H1 (cell line): ENCODE data around the gene ARF3. TPM values are rescaled to one million over a fixed set of nuclear protein-coding genes. Genes with fewer than 3 reads are reported as not detected.

Experiments used
- CTCF ChIA-PET: fragments of 300-600 bp; sonication (Branson Sonifier 250); formaldehyde crosslinking; loops from one replicate; lab custom pipeline; 2021; ENCODE audit not compliant: partially characterized antibody; lab: Charles Lee
- POLR2A ChIA-PET: fragments of 300-600 bp; sonication (Branson Sonifier 250); formaldehyde crosslinking; loops from one replicate; lab custom pipeline; 2021; ENCODE audit warnings: inconsistent platforms; ENCODE audit not compliant: partially characterized antibody; lab: Charles Lee
- DNase-seq, 2 experiments: peaks; one replicate each; pipeline versions ENCODE4 v3.0.0 to v3.0.0-alpha.2; 2010 to 2022; ENCODE audit warnings: low spot score in 2 of 2, low read depth in 1 of 2, mixed read lengths in 1 of 2
- FAIRE-seq: peaks from 2 replicates; lab custom pipeline; 2011; peaks lifted over from hg19 to GRCh38; lab: Jason Lieb, UNC
- H2AFZ ChIP-seq: 2 replicates; pipeline ENCODE4 v1.8.1; 2012; ENCODE audit warnings: low read length, inconsistent platforms
- H2AK5ac ChIP-seq: 2 replicates; pipeline ENCODE4 v1.6.1; 2013; ENCODE audit warnings: low read depth, low read length
- H2BK120ac ChIP-seq: replicated peaks from 2 replicates; pipeline ENCODE3; 2013; ENCODE audit warnings: low read depth, low read length, inconsistent platforms
- H2BK12ac ChIP-seq: 2 replicates; pipeline ENCODE4 v1.6.1; 2013; ENCODE audit warnings: low read depth, low read length
- H2BK15ac ChIP-seq: 2 replicates; pipeline ENCODE4 v1.6.1; 2013; ENCODE audit warnings: low read length
- H2BK20ac ChIP-seq: 2 replicates; pipeline ENCODE4 v1.6.1; 2013; ENCODE audit warnings: low read length
- H2BK5ac ChIP-seq: 2 replicates; pipeline ENCODE4 v1.6.1; 2013; ENCODE audit warnings: low read depth, low read length
- H3K14ac ChIP-seq: 2 replicates; pipeline ENCODE4 v1.6.1; 2013; ENCODE audit warnings: inconsistent platforms; ENCODE audit not compliant: insufficient read length
- H3K18ac ChIP-seq: 2 replicates; pipeline ENCODE4 v1.6.1; 2013; ENCODE audit warnings: low read length; ENCODE audit errors: extremely low read depth
- H3K23ac ChIP-seq: 2 replicates; pipeline ENCODE4 v1.6.1; 2013; ENCODE audit warnings: inconsistent platforms; ENCODE audit not compliant: insufficient read length
- H3K23me2 ChIP-seq: 2 replicates; pipeline ENCODE4 v1.6.1; 2013; ENCODE audit warnings: low read depth, low read length
- H3K27ac ChIP-seq: 2 replicates; pipeline ENCODE4 v1.6.1; 2011; ENCODE audit warnings: low read depth, low read length, inconsistent platforms
- H3K27me3 ChIP-seq, 4 experiments: replicated peaks in 1 of 4; 1 replicate in 1 of 4; 2 replicates in 3 of 4; pipeline versions ENCODE4 v1.6.1 to v1.8.1; 2011 to 2013; ENCODE audit warnings: low read length in 3 of 4, mild to moderate bottlenecking in 3 of 4, inconsistent platforms in 2 of 4, mixed read lengths in 2 of 4, moderate library complexity in 1 of 4; ENCODE audit not compliant: control insufficient read depth in 3 of 4, insufficient read depth in 3 of 4; ENCODE audit errors: extremely low read depth in 1 of 4
- H3K36me3 ChIP-seq, 4 experiments: 2 replicates each; pipeline versions ENCODE4 v1.6.1 to v1.8.1; 2011 to 2013; ENCODE audit warnings: mild to moderate bottlenecking in 4 of 4, low read length in 3 of 4, moderate library complexity in 2 of 4, control low read depth in 1 of 4, inconsistent platforms in 1 of 4; ENCODE audit not compliant: insufficient read depth in 4 of 4, control insufficient read depth in 2 of 4
- H3K4ac ChIP-seq: replicated peaks from 2 replicates; pipeline ENCODE3; 2013; ENCODE audit warnings: low read length, low read depth, mixed read lengths, inconsistent platforms; ENCODE audit not compliant: insufficient read length
- H3K4me1 ChIP-seq, 4 experiments: replicated peaks in 1 of 4; 1 replicate in 1 of 4; 2 replicates in 3 of 4; pipeline versions ENCODE4 v1.6.1 to v1.8.1; 2011 to 2013; ENCODE audit warnings: low read length in 3 of 4, inconsistent platforms in 2 of 4, mixed read lengths in 1 of 4; ENCODE audit not compliant: insufficient read depth in 4 of 4, control insufficient read depth in 3 of 4
- H3K4me2 ChIP-seq, 2 experiments: 2 replicates each; pipeline versions ENCODE4 v1.6.1 to v1.8.1; 2011 to 2013; ENCODE audit warnings: low read depth in 2 of 2, low read length in 2 of 2, control low read depth in 1 of 2, inconsistent platforms in 1 of 2, mild to moderate bottlenecking in 1 of 2; ENCODE audit not compliant: insufficient read depth in 1 of 2
- H3K4me3 ChIP-seq, 4 experiments: fragments of 200-600, 300-600 bp in 1 of 4; sonication (generic), shearing (Covaris generic), sonication (Bioruptor Twin) in 1 of 4; 2 replicates each; pipeline versions ENCODE4 v1.5.1 to v1.8.1; 2011 to 2016; ENCODE audit warnings: low read length in 4 of 4, low read depth in 3 of 4, control low read depth in 2 of 4, inconsistent platforms in 2 of 4, mild to moderate bottlenecking in 2 of 4, mixed read lengths in 1 of 4, moderate library complexity in 1 of 4; ENCODE audit not compliant: insufficient read depth in 2 of 4; ENCODE audit errors: extremely low read depth in 1 of 4
- H3K56ac ChIP-seq: replicated peaks from 2 replicates; pipeline ENCODE3; 2013; ENCODE audit warnings: low read depth, mild to moderate bottlenecking, mixed read lengths, low read length, inconsistent platforms; ENCODE audit not compliant: insufficient read length
- H3K79me1 ChIP-seq: 2 replicates; pipeline ENCODE4 v1.6.1; 2013; ENCODE audit warnings: low read depth, low read length, control low read depth
- H3K79me2 ChIP-seq, 2 experiments: 2 replicates each; pipeline versions ENCODE4 v1.6.1 to v1.8.1; 2012 to 2013; ENCODE audit warnings: low read length in 2 of 2, mild to moderate bottlenecking in 2 of 2, inconsistent platforms in 1 of 2; ENCODE audit not compliant: insufficient read depth in 2 of 2, control insufficient read depth in 1 of 2
- H3K9ac ChIP-seq, 4 experiments: replicated peaks in 1 of 4; 1 replicate in 1 of 4; 2 replicates in 3 of 4; pipeline versions ENCODE4 v1.6.1 to v1.8.1; 2011 to 2013; ENCODE audit warnings: low read depth in 3 of 4, low read length in 3 of 4, control low read depth in 2 of 4, mild to moderate bottlenecking in 2 of 4, moderate library complexity in 2 of 4, inconsistent platforms in 1 of 4; ENCODE audit errors: extremely low read depth in 1 of 4
- H3K9me3 ChIP-seq, 2 experiments: 2 replicates each; pipeline versions ENCODE4 v1.6.1 to v1.8.1; 2012 to 2013; ENCODE audit warnings: mild to moderate bottlenecking in 2 of 2, moderate library complexity in 2 of 2, control low read depth in 1 of 2, inconsistent platforms in 1 of 2, low read depth in 1 of 2, low read length in 1 of 2, mixed read lengths in 1 of 2; ENCODE audit not compliant: insufficient read depth in 2 of 2
- H4K20me1 ChIP-seq, 2 experiments: replicated peaks in 1 of 2; 2 replicates each; pipeline versions ENCODE3 to v1.8.1; 2011 to 2013; ENCODE audit warnings: inconsistent platforms in 2 of 2, low read length in 2 of 2, mild to moderate bottlenecking in 1 of 2; ENCODE audit not compliant: insufficient read depth in 2 of 2, control insufficient read depth in 1 of 2
- H4K5ac ChIP-seq: 2 replicates; pipeline ENCODE4 v1.6.1; 2013; ENCODE audit warnings: low read length, low read depth, mixed read lengths, inconsistent platforms; ENCODE audit not compliant: insufficient read length
- H4K8ac ChIP-seq: 2 replicates; pipeline ENCODE4 v1.8.0; 2013; ENCODE audit warnings: mild to moderate bottlenecking, moderate library complexity, low read length, inconsistent platforms; ENCODE audit not compliant: insufficient read depth; ENCODE audit errors: extremely low read depth
- H4K91ac ChIP-seq: replicated peaks from 2 replicates; pipeline ENCODE3; 2013; ENCODE audit warnings: low read length, mixed read lengths, inconsistent platforms; ENCODE audit not compliant: insufficient read length
- BACH1 ChIP-seq: IDR thresholded peaks from 2 replicates; pipeline ENCODE4 v1.6.1; 2012; ENCODE audit warnings: low read length, improper control_type of control experiment
- BRCA1 ChIP-seq: IDR thresholded peaks from 2 replicates; pipeline ENCODE4 v1.6.1; 2012; ENCODE audit warnings: low read depth, low read length, improper control_type of control experiment
- CBX5 ChIP-seq: fragments of 300-800, 300-1000 bp; sonication (generic); IDR thresholded peaks from 2 replicates; pipeline ENCODE4 v1.7.1; 2016; ENCODE audit warnings: antibody characterized with exemption, low read length, low read depth
- CHD2 ChIP-seq: IDR thresholded peaks from 2 replicates; pipeline ENCODE4 v1.6.1; 2012; ENCODE audit warnings: low read length, improper control_type of control experiment
- HDAC2 ChIP-seq, 2 experiments: fragments of 300-600 bp in 1 of 2; sonication (generic) in 1 of 2; IDR thresholded peaks; 2 replicates each; pipeline ENCODE4 v1.6.1; 2011 to 2012; ENCODE audit warnings: low read depth in 2 of 2, low read length in 2 of 2, mild to moderate bottlenecking in 2 of 2, moderate library complexity in 2 of 2, borderline replicate concordance in 1 of 2, inconsistent platforms in 1 of 2
- HDAC6 ChIP-seq: IDR thresholded peaks from one replicate; pipeline ENCODE4 v1.7.1; 2012; ENCODE audit warnings: low read depth, mild to moderate bottlenecking, inconsistent platforms, low read length, moderate library complexity
- KDM5A ChIP-seq: fragments of 200-600 bp; IDR thresholded peaks from 2 replicates; pipeline ENCODE4 v1.7.1; 2012; ENCODE audit warnings: mild to moderate bottlenecking, low read length, inconsistent platforms, mixed read lengths
- SP1 ChIP-seq: IDR thresholded peaks from 2 replicates; pipeline ENCODE4 v1.6.1; 2011; ENCODE audit warnings: low read depth, low read length
- TAF7 ChIP-seq: optimal IDR thresholded peaks from 2 replicates; pipeline ENCODE3; 2011; ENCODE audit warnings: low read depth, mild to moderate bottlenecking, inconsistent platforms, low read length, moderate library complexity, borderline replicate concordance
- TCF12 ChIP-seq: IDR thresholded peaks from 2 replicates; pipeline ENCODE4 v1.6.1; 2011; ENCODE audit warnings: low read depth, mild to moderate bottlenecking, low read length
- TEAD4 ChIP-seq: IDR thresholded peaks from 2 replicates; pipeline ENCODE4 v1.6.1; 2012; ENCODE audit warnings: low read depth, low read length, inconsistent platforms, mixed read lengths
- ZNF274 ChIP-seq: IDR thresholded peaks from 2 replicates; pipeline ENCODE4 v1.7.0; 2012; ENCODE audit warnings: low read length, borderline replicate concordance; ENCODE audit errors: extremely low read depth
- WGBS, 2 experiments: shearing (Covaris generic) in 1 of 2; methylation state at CpG; one replicate each; pipeline versions ENCODE4 v1.1.6 to v1.1.7; 2013 to 2015; ENCODE audit warnings: low lambda C conversion rate in 2 of 2, mixed read lengths in 2 of 2, inconsistent platforms in 1 of 2, low coverage in 1 of 2, missing lambda C conversion rate in 1 of 2; ENCODE audit not compliant: insufficient replicate concordance in 2 of 2, insufficient coverage in 1 of 2, insufficient read length in 1 of 2; ENCODE audit errors: extremely low coverage in 1 of 2, missing lambda C conversion rate in 1 of 2; 5-methylcytosine and 5-hydroxymethylcytosine counted together
- polyA plus RNA-seq, 7 experiments: library from polyadenylated mRNA; depleted of rRNA in 3 of 7; stranded (reverse) in 5 of 7; unstranded in 2 of 7; fragments of >200 nt in 5 of 7; fragments of 200-250 nt in 2 of 7; gene quantifications; 1 replicate in 5 of 7; 2 replicates in 1 of 7; 4 replicates in 1 of 7; pipeline versions ENCODE4 v1.2.1 to v1.2.3, GENCODE V29; 2011 to 2013; ENCODE audit warnings: missing spikeins in 2 of 7, mixed read lengths in 2 of 7
- total RNA-seq: library from RNA; stranded (reverse); fragmentation: NEBNext Ultra II Directional; extraction: Animal tissue kit (Norgen Biotek cat#: 25700); gene quantifications from 2 replicates; pipeline ENCODE4 v1.2.1, GENCODE V29; 2021
- TF ChIP-seq, protein P1 (sequence below): IDR thresholded peaks from 2 replicates; pipeline ENCODE4 v1.6.1; 2012; ENCODE audit warnings: inconsistent platforms

Gene ARF3
- total and polyA plus RNA-seq, 2 of the 8 experiments (the other 6 are each of a cell fraction or from before 2014, with no cell fraction given) = 231 to 250 TPM

DNA sequence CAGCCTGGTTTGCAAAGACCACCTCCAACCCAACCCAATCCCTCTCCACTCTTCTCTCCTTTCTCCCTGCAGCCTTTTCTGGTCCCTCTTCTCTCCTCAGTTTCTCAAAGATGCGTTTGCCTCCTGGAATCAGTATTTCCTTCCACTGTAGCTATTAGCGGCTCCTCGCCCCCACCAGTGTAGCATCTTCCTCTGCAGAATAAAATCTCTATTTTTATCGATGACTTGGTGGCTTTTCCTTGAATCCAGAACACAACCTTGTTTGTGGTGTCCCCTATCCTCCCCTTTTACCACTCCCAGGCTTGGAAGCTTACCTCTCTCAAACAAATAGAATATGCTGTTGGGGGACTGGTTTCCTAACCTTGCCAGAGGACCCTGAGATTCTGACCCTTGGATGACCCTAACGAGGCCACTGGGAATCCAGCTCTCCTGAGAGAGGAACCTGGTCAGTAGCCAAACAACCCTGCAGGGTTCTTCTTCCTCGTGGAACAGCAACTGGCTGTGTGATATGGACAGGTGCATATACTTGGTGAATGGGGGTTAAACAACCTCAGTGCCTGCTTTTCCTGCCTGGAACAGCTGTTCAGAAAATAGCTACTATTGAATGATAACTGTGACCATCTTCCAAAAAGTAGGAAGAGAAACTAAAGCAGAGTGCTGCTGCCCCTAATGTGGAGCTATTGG lies 25.3 kb upstream of the ARF3 start:
- no peak overlapping the region for H2BK5ac ChIP-seq
- H2BK20ac ChIP-seq = no peak overlapping the region
- no peak overlapping the region for H3K27ac ChIP-seq
- H4K5ac ChIP-seq = no peak overlapping the region
- H2BK12ac ChIP-seq = no peak overlapping the region
- no peak overlapping the region for H3K18ac ChIP-seq
- H3K4me3 ChIP-seq = no peak overlapping the region
- 61% methylated on average over 6 of the region's 6 CpGs; no CpG with 5 or more reads in 1 of the 2 experiments for WGBS, 2 experiments
- H2BK15ac ChIP-seq = no peak overlapping the region
- DNase-seq = no peak
- ChIA-PET CTCF (interaction anchor here (0.7 to 40.8 kb wide), 14 partner anchors 9 to 189 kb away, joined by 3 to 1336 read pairs (median 4); partner anchors contain the start of genes ARF3, DDN, WNT1 and WNT10B), POLR2A (interaction anchor here (1.2 to 4.0 kb wide), 5 partner anchors 11 to 117 kb away, joined by 3 to 21 read pairs (median 9); partner anchors contain the start of gene RND1)
- no peak overlapping the region for H3K56ac ChIP-seq
- H3K23ac ChIP-seq = no peak overlapping the region
- no peak overlapping the region for H2AK5ac ChIP-seq
- H4K8ac ChIP-seq = no peak overlapping the region
- H3K79me2 ChIP-seq = no peaks in the 10 kb centered on the region
- no peak overlapping the region for H4K91ac ChIP-seq
- H4K20me1 ChIP-seq = peaks cover 3% of the 10 kb centered on the region in 2 experiments
- H3K14ac ChIP-seq = no peak overlapping the region
- FAIRE-seq = no peak
- H3K9ac ChIP-seq = no peak overlapping the region
- no peaks in the 10 kb centered on the region for H3K9me3 ChIP-seq
- H2BK120ac ChIP-seq = no peak overlapping the region
- peaks cover 0 to 6% (median 0%) of the 10 kb centered on the region in 4 experiments; a peak in 1 of 8 replicates for H3K36me3 ChIP-seq
- peaks cover 0 to 35% (median 31%) of the 10 kb centered on the region in 4 experiments; a peak in 6 of 7 replicates for H3K4me1 ChIP-seq
- H3K79me1 ChIP-seq = no peaks in the 10 kb centered on the region
- no peak overlapping the region for H2AFZ ChIP-seq
- H3K23me2 ChIP-seq = peaks cover 12% of the 10 kb centered on the region; the same call in 1 of the 2 replicates
- H3K4me2 ChIP-seq = no peak overlapping the region; a peak in 1 of 4 replicates
- H3K27me3 ChIP-seq = peaks cover 73 to 97% (median 92%) of the 10 kb centered on the region in 4 experiments
- H3K4ac ChIP-seq = no peak overlapping the region
- no peak for TF ChIP-seq TEAD4
- no peak for TF ChIP-seq HDAC2 (IDR thresholded peaks at IDR 0.05; ENCODE audit: borderline replicate concordance in 1 of 2, low read depth in 2 of 2, low read length in 2 of 2)
- no peak for TF ChIP-seq BACH1
- no peak for TF ChIP-seq ZNF274
- TF ChIP-seq CHD2 = no peak
- TF ChIP-seq, protein P1, sequence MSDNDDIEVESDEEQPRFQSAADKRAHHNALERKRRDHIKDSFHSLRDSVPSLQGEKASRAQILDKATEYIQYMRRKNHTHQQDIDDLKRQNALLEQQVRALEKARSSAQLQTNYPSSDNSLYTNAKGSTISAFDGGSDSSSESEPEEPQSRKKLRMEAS = no peak
- no peak for TF ChIP-seq HDAC6
- no peak for TF ChIP-seq BRCA1
- TF ChIP-seq KDM5A = no peak
- no peak for TF ChIP-seq TAF7
- no peak for TF ChIP-seq SP1
- TF ChIP-seq CBX5 = no peak
- no peak for TF ChIP-seq TCF12
